SK-N-SH (cell line): ENCODE data around the gene PHF21B. TPM values are rescaled to one million over a fixed set of nuclear protein-coding genes. Genes with fewer than 3 reads are reported as not detected.

Source experiments
- CTCF ChIA-PET: fragments of 300-600, 350-600 bp; formaldehyde crosslinking; extraction: SDS; loops from one replicate; lab custom pipeline; 2021; lab: Yijun Ruan, JAX
- POLR2A ChIA-PET: fragments of 350-600 bp; sonication (Branson Sonifier 250); formaldehyde crosslinking; extraction: SDS; loops from one replicate; lab custom pipeline; 2020; ENCODE audit warnings: antibody characterized with exemption, inconsistent platforms; lab: Yijun Ruan, JAX
- DNase-seq: peaks from one replicate; pipeline ENCODE4 v3.0.0; 2012
- H2AFZ ChIP-seq: fragments of 200-600 bp; sonication (generic); 2 replicates; pipeline ENCODE4 v1.8.1; 2016; ENCODE audit warnings: antibody characterized with exemption, mild to moderate bottlenecking, low read depth
- H3F3A ChIP-seq: fragments of 200-600 bp; sonication (generic); replicated peaks from 2 replicates; pipeline ENCODE3; 2016; ENCODE audit warnings: antibody characterized with exemption, mild to moderate bottlenecking; ENCODE audit not compliant: insufficient read depth
- H3K27ac ChIP-seq, 2 experiments: fragments of 200-500 bp in 1 of 2; fragments of 200-600 bp in 1 of 2; sonication (Bioruptor generic) in 1 of 2; sonication (generic), shearing (Covaris generic) in 1 of 2; 2 replicates each; pipeline versions ENCODE4 v1.5.1 to v1.6.1; 2014 to 2016; ENCODE audit warnings: low read depth in 2 of 2, inconsistent platforms in 1 of 2, low read length in 1 of 2, mild to moderate bottlenecking in 1 of 2, mixed read lengths in 1 of 2
- H3K27me3 ChIP-seq: fragments of 200-600 bp; sonication (generic), shearing (Covaris generic); 2 replicates; pipeline ENCODE4 v1.6.1; 2016; ENCODE audit warnings: mixed run types; ENCODE audit not compliant: insufficient read depth
- H3K36me3 ChIP-seq, 2 experiments: fragments of 200-500 bp in 1 of 2; fragments of 200-600 bp in 1 of 2; sonication (Bioruptor generic) in 1 of 2; sonication (generic) in 1 of 2; replicated peaks in 1 of 2; 2 replicates each; pipeline versions ENCODE3 to v1.5.1; 2014 to 2016; ENCODE audit warnings: low read length in 1 of 2, mild to moderate bottlenecking in 1 of 2; ENCODE audit not compliant: insufficient read depth in 2 of 2, control insufficient read depth in 1 of 2
- H3K4me1 ChIP-seq, 2 experiments: fragments of 200-500 bp in 1 of 2; fragments of 200-600 bp in 1 of 2; sonication (Bioruptor generic) in 1 of 2; sonication (generic), shearing (Covaris generic) in 1 of 2; 2 replicates each; pipeline versions ENCODE4 v1.5.1 to v1.6.1; 2014 to 2016; ENCODE audit warnings: low read depth in 1 of 2, low read length in 1 of 2, mixed run types in 1 of 2; ENCODE audit not compliant: insufficient read depth in 2 of 2, control insufficient read depth in 1 of 2
- H3K4me2 ChIP-seq: fragments of 200-600 bp; sonication (generic), shearing (Covaris generic); 2 replicates; pipeline ENCODE4 v1.6.1; 2017; ENCODE audit warnings: mixed run types
- H3K4me3 ChIP-seq, 2 experiments: fragments of 200-500 bp in 1 of 2; fragments of 200-600 bp in 1 of 2; sonication (Bioruptor generic) in 1 of 2; sonication (generic), shearing (Covaris generic) in 1 of 2; 2 replicates each; pipeline versions ENCODE4 v1.5.1 to v1.8.1; 2014 to 2016; ENCODE audit warnings: low read depth in 2 of 2, inconsistent platforms in 1 of 2, low read length in 1 of 2, mild to moderate bottlenecking in 1 of 2, mixed read lengths in 1 of 2, moderate library complexity in 1 of 2
- H3K79me2 ChIP-seq: fragments of 200-600 bp; sonication (generic); 2 replicates; pipeline ENCODE4 v1.8.1; 2017; ENCODE audit warnings: mild to moderate bottlenecking; ENCODE audit not compliant: insufficient read depth
- H3K9ac ChIP-seq: fragments of 200-600 bp; sonication (generic); 2 replicates; pipeline ENCODE4 v1.6.1; 2017; ENCODE audit warnings: mixed run types
- H3K9me2 ChIP-seq: fragments of 200-600 bp; sonication (generic); 2 replicates; pipeline ENCODE4 v1.6.1; 2017; ENCODE audit warnings: mixed run types
- H3K9me3 ChIP-seq: fragments of 200-600 bp; sonication (generic); 2 replicates; pipeline ENCODE4 v1.6.1; 2017; ENCODE audit warnings: mixed run types, mild to moderate bottlenecking, moderate library complexity
- H4K20me1 ChIP-seq: fragments of 200-600 bp; sonication (generic); 2 replicates; pipeline ENCODE4 v1.6.1; 2017; ENCODE audit warnings: mild to moderate bottlenecking, mixed run types; ENCODE audit not compliant: insufficient read depth
- ELF1 ChIP-seq: IDR thresholded peaks from 2 replicates; pipeline ENCODE4 v1.4.0; 2012
- EP300 ChIP-seq, 2 experiments: IDR thresholded peaks; 2 replicates each; pipeline versions ENCODE4 v1.4.0 to v1.6.1; 2012; ENCODE audit warnings: borderline replicate concordance in 1 of 2, low read depth in 1 of 2, low read length in 1 of 2
- FOSL2 ChIP-seq: IDR thresholded peaks from 2 replicates; pipeline ENCODE4 v1.4.0; 2012; ENCODE audit warnings: low read depth, mild to moderate bottlenecking, moderate library complexity, borderline replicate concordance
- GATA2 ChIP-seq: sonication (generic); formaldehyde crosslinking; IDR thresholded peaks from 2 replicates; pipeline ENCODE4 v1.5.0; 2020; ENCODE audit warnings: mild to moderate bottlenecking, missing genetic modification reagents
- NFIC ChIP-seq: IDR thresholded peaks from 2 replicates; pipeline ENCODE4 v1.4.0; 2012; ENCODE audit warnings: borderline replicate concordance
- NRF1 ChIP-seq: IDR thresholded peaks from 2 replicates; pipeline ENCODE4 v1.6.1; 2012; ENCODE audit warnings: low read depth, mild to moderate bottlenecking, low read length
- POLR2AphosphoS5 ChIP-seq: IDR thresholded peaks from 2 replicates; pipeline ENCODE4 v1.6.1; 2012; ENCODE audit warnings: low read depth, low read length
- RAD21 ChIP-seq: IDR thresholded peaks from 2 replicates; pipeline ENCODE4 v1.6.1; 2012; ENCODE audit warnings: mild to moderate bottlenecking, low read length
- RCOR1 ChIP-seq: fragments of 150-350 bp; IDR thresholded peaks from 2 replicates; pipeline ENCODE4 v1.6.1; 2017; ENCODE audit warnings: antibody characterized with exemption, low read length
- RXRA ChIP-seq: IDR thresholded peaks from 2 replicates; pipeline ENCODE4 v1.4.0; 2012; ENCODE audit warnings: low read depth, mild to moderate bottlenecking, borderline replicate concordance
- TEAD4 ChIP-seq: IDR thresholded peaks from 2 replicates; pipeline ENCODE4 v1.4.0; 2012; ENCODE audit warnings: mild to moderate bottlenecking, borderline replicate concordance; ENCODE audit not compliant: insufficient read depth
- YY1 ChIP-seq: IDR thresholded peaks from 2 replicates; pipeline ENCODE4 v1.4.0; 2012; ENCODE audit warnings: low read depth, mild to moderate bottlenecking
- WGBS: methylation state at CpG from one replicate; pipeline ENCODE4 v1.1.6; 2017; ENCODE audit warnings: low lambda C conversion rate; 5-methylcytosine and 5-hydroxymethylcytosine counted together
- polyA plus RNA-seq, 3 experiments: library from polyadenylated mRNA; depleted of rRNA; stranded (reverse); fragments of >200 nt; gene quantifications; 2 replicates each; pipeline ENCODE4 v1.2.3, GENCODE V29; 2012
- TF ChIP-seq, protein P1 (sequence below): IDR thresholded peaks from 2 replicates; pipeline ENCODE4 v1.6.1; 2012; ENCODE audit warnings: mild to moderate bottlenecking, low read depth, low read length, moderate library complexity
- TF ChIP-seq, protein P2 (sequence below): fragments of 150-350 bp; IDR thresholded peaks from 2 replicates; pipeline ENCODE4 v1.6.1; 2016; ENCODE audit warnings: mild to moderate bottlenecking, low read depth, low read length
- TF ChIP-seq, protein P3 (sequence below): fragments of 200-600 bp; sonication (generic); IDR thresholded peaks from 2 replicates; pipeline ENCODE4 v1.6.1; 2017; ENCODE audit warnings: antibody characterized with exemption, mild to moderate bottlenecking, moderate library complexity

Gene PHF21B
- polyA plus RNA-seq, 1 of the 3 experiments (the other 2 are of a cell fraction): 0.76 TPM

DNA sequence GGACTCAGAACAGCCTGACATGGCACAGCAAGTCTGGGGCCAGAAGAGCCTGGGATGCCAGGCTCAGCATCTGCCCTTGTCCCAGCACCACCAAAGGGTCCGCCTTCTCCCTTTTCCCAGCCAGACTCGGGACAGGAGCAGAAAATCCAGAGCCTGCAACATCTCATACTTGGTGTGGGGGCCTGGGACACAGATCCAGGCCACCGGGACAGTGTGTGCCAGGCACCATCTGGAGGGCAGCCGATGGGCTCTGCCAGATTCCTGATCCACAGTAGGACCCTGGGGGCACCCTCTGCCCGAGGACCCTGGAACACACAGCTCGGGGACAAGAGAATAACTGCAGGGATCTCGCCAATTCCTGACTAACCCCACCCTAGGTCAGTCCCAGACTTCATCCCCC is 67.7 kb downstream of the PHF21B start:
- peak; percentile 81 for DNase-seq
- peaks cover 0 to 35% of the 10 kb centered on the region in 2 experiments; a peak in 1 of 4 replicates for H3K4me1 ChIP-seq
- H3K36me3 ChIP-seq: no peaks in the 10 kb centered on the region
- TF ChIP-seq, protein P1, sequence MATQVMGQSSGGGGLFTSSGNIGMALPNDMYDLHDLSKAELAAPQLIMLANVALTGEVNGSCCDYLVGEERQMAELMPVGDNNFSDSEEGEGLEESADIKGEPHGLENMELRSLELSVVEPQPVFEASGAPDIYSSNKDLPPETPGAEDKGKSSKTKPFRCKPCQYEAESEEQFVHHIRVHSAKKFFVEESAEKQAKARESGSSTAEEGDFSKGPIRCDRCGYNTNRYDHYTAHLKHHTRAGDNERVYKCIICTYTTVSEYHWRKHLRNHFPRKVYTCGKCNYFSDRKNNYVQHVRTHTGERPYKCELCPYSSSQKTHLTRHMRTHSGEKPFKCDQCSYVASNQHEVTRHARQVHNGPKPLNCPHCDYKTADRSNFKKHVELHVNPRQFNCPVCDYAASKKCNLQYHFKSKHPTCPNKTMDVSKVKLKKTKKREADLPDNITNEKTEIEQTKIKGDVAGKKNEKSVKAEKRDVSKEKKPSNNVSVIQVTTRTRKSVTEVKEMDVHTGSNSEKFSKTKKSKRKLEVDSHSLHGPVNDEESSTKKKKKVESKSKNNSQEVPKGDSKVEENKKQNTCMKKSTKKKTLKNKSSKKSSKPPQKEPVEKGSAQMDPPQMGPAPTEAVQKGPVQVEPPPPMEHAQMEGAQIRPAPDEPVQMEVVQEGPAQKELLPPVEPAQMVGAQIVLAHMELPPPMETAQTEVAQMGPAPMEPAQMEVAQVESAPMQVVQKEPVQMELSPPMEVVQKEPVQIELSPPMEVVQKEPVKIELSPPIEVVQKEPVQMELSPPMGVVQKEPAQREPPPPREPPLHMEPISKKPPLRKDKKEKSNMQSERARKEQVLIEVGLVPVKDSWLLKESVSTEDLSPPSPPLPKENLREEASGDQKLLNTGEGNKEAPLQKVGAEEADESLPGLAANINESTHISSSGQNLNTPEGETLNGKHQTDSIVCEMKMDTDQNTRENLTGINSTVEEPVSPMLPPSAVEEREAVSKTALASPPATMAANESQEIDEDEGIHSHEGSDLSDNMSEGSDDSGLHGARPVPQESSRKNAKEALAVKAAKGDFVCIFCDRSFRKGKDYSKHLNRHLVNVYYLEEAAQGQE: no peak
- TF ChIP-seq NRF1 (no peak), RCOR1 (0 out of 2 replicates have a peak, but pooled peaks have one; percentile 26)
- H3F3A ChIP-seq: no peaks in the 10 kb centered on the region
- peak overlapping the region in 1 of 2 experiments; percentile 73; a peak in 2 of 4 replicates for H3K27ac ChIP-seq
- no peaks in the 10 kb centered on the region for H3K9me2 ChIP-seq
- 20% methylated on average over 2 of the region's 7 CpGs for WGBS
- ChIA-PET POLR2A (no interaction called here), CTCF (interaction anchor here (1.1 to 1.8 kb wide), 4 partner anchors 11 to 155 kb away, joined by 3 to 7 read pairs (median 4); no protein-coding TSS in a partner anchor)
- H3K9me3 ChIP-seq: no peaks in the 10 kb centered on the region
- no peak overlapping the region for H2AFZ ChIP-seq
- H3K4me2 ChIP-seq: no peak overlapping the region
- no peak overlapping the region for H3K9ac ChIP-seq
- no peaks in the 10 kb centered on the region for H3K79me2 ChIP-seq
- H3K4me3 ChIP-seq: no peak overlapping the region
- no peaks in the 10 kb centered on the region for H3K27me3 ChIP-seq
- no peaks in the 10 kb centered on the region for H4K20me1 ChIP-seq

DNA sequence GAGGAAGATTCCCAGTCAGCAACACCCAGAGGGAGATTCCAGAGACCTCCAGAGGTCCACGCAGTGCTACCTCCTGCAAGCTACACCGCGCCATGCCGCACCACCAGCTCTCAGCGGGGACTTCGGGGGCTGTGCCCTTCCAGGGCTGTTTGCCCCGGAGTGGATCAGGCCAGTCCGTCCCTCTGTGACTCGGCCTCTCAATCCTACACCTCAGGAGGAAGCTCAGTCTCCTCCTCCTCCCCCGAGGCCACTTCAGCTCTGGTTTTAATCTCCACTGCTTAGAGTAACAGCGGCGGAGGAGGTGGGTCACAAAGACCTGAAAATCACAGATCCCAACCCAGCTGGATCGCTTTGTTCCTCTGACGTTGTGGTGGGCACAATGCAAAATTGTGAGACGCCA is 68.6 kb downstream of the PHF21B start:
- H3K27me3 ChIP-seq: no peaks in the 10 kb centered on the region
- no peak overlapping the region for H3K9ac ChIP-seq
- H3K79me2 ChIP-seq: no peaks in the 10 kb centered on the region
- peaks cover 0 to 37% of the 10 kb centered on the region in 2 experiments; a peak in 1 of 4 replicates for H3K4me1 ChIP-seq
- H3K4me2 ChIP-seq: no peak overlapping the region
- no peak overlapping the region for H3K4me3 ChIP-seq
- no peaks in the 10 kb centered on the region for H4K20me1 ChIP-seq
- CTCF ChIA-PET: interaction anchor here (0.7 kb wide), 1 partner anchor 255 kb away, joined by 4 read pairs; no protein-coding TSS in a partner anchor
- 79% methylated on average over 13 of the region's 15 CpGs for WGBS
- H3K27ac ChIP-seq: peak overlapping the region in 1 of 2 experiments; percentile 73; a peak in 1 of 4 replicates
- H2AFZ ChIP-seq: no peak overlapping the region
- no peaks in the 10 kb centered on the region for H3K9me2 ChIP-seq
- H3K9me3 ChIP-seq: no peaks in the 10 kb centered on the region
- no peaks in the 10 kb centered on the region for H3K36me3 ChIP-seq
- no peak for TF ChIP-seq GATA2
- TF ChIP-seq, all 33 proteins: peak for 0
- DNase-seq: no peak
- H3F3A ChIP-seq: no peaks in the 10 kb centered on the region
- POLR2A ChIA-PET: no interaction called here

DNA sequence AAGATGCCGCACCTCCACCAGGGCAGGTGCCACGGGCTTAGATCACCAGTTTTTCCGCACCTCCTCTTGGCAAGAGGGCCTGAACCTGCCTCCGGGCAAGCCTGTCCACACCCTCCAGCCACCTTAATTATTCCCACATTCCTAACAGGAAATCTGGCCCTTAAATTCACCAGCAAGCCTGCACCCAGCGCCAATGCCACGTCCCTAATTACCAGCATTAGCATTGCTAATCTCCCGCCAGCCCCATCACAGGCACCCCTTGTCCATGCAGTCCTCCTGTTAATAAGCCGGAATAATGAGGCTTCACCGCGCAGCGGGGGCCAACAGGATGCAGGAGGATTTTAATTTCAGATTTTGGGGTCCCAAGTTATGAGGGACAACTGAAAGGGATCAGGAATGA is 69.7 kb downstream of the PHF21B start:
- ChIA-PET CTCF (interaction anchor here (1.6 kb wide), 1 partner anchor 27 kb away, joined by 3 read pairs; no protein-coding TSS in a partner anchor), POLR2A (no interaction called here)
- no peaks in the 10 kb centered on the region for H3K9me3 ChIP-seq
- no peak for DNase-seq
- no peaks in the 10 kb centered on the region for H3F3A ChIP-seq
- no peaks in the 10 kb centered on the region for H3K9me2 ChIP-seq
- no peak overlapping the region for H3K4me3 ChIP-seq
- no peak overlapping the region for H3K4me2 ChIP-seq
- no peaks in the 10 kb centered on the region for H3K79me2 ChIP-seq
- no peak overlapping the region; a peak in 1 of 4 replicates for H3K27ac ChIP-seq
- H3K27me3 ChIP-seq: no peaks in the 10 kb centered on the region
- H3K9ac ChIP-seq: no peak overlapping the region
- H3K36me3 ChIP-seq: no peaks in the 10 kb centered on the region
- no peaks in the 10 kb centered on the region for H4K20me1 ChIP-seq
- H2AFZ ChIP-seq: no peak overlapping the region
- WGBS: 81% methylated on average over 11 of the region's 11 CpGs
- peaks cover 0 to 39% of the 10 kb centered on the region in 2 experiments; a peak in 1 of 4 replicates for H3K4me1 ChIP-seq
- TF ChIP-seq EP300 (IDR thresholded peaks at IDR 0.05; ENCODE audit: borderline replicate concordance in 1 of 2, low read depth in 1 of 2, low read length in 1 of 2) (no peak), YY1 (no peak), POLR2AphosphoS5 (no peak), RXRA (no peak), RAD21 (no peak), TEAD4 (no peak), NFIC (no peak), ELF1 (no peak), FOSL2 (no peak)
- TF ChIP-seq, protein P2, sequence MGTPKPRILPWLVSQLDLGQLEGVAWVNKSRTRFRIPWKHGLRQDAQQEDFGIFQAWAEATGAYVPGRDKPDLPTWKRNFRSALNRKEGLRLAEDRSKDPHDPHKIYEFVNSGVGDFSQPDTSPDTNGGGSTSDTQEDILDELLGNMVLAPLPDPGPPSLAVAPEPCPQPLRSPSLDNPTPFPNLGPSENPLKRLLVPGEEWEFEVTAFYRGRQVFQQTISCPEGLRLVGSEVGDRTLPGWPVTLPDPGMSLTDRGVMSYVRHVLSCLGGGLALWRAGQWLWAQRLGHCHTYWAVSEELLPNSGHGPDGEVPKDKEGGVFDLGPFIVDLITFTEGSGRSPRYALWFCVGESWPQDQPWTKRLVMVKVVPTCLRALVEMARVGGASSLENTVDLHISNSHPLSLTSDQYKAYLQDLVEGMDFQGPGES: no peak
- TF ChIP-seq, protein P3, sequence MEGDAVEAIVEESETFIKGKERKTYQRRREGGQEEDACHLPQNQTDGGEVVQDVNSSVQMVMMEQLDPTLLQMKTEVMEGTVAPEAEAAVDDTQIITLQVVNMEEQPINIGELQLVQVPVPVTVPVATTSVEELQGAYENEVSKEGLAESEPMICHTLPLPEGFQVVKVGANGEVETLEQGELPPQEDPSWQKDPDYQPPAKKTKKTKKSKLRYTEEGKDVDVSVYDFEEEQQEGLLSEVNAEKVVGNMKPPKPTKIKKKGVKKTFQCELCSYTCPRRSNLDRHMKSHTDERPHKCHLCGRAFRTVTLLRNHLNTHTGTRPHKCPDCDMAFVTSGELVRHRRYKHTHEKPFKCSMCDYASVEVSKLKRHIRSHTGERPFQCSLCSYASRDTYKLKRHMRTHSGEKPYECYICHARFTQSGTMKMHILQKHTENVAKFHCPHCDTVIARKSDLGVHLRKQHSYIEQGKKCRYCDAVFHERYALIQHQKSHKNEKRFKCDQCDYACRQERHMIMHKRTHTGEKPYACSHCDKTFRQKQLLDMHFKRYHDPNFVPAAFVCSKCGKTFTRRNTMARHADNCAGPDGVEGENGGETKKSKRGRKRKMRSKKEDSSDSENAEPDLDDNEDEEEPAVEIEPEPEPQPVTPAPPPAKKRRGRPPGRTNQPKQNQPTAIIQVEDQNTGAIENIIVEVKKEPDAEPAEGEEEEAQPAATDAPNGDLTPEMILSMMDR: no peak
